HCT116 (cell line): Measurements from ENCODE around the gene MIER2. TPM values are rescaled to one million over a fixed set of nuclear protein-coding genes. Genes with fewer than 3 reads are reported as not detected.

Experiments
- ATAC-seq: fragments of 200-7000 bp; cut with Tn5 transposase; 2 replicates; pipeline ENCODE4 v1.9.1; 2020; ENCODE audit warnings: mild to moderate bottlenecking, moderate library complexity
- BruUV-seq: library from RNA; stranded (reverse); fragments of 400-500 nt; replicated peaks from 2 replicates; lab custom pipeline; 2021; lab: Mats Ljungman, UMichigan
- CTCF ChIA-PET: fragments of 300-600 bp; sonication (Branson Sonifier 250); formaldehyde crosslinking; loops from one replicate; lab custom pipeline; 2021; ENCODE audit warnings: antibody characterized with exemption; lab: Charles Lee
- POLR2A ChIA-PET: fragments of 300-600, 350-600 bp; sonication (Branson Sonifier 250); formaldehyde crosslinking; loops from one replicate; lab custom pipeline; 2021; ENCODE audit warnings: antibody characterized with exemption; lab: Charles Lee
- RAD21 ChIA-PET, 2 experiments: fragments of 300-600 bp; sonication (Branson Sonifier 250); formaldehyde crosslinking; loops; one replicate each; lab custom pipeline; 2023; ENCODE audit warnings: low total read pairs in 2 of 2; ENCODE audit not compliant: uncharacterized antibody in 2 of 2, unreplicated experiment in 2 of 2, low non-redundant PET in 1 of 2; lab: Charles Lee
- DNase-seq: peaks from one replicate; pipeline ENCODE4 v3.0.0-alpha.2; 2010; ENCODE audit warnings: low read depth, low spot score
- H2AFZ ChIP-seq: fragments of 200-600 bp; shearing (Covaris generic), sonication (generic); 2 replicates; pipeline ENCODE4 v1.6.1; 2017; ENCODE audit warnings: low read depth, mixed run types, mixed read lengths, antibody characterized with exemption, low read length; ENCODE audit not compliant: poor library complexity, severe bottlenecking
- H3K27ac ChIP-seq: 2 replicates; pipeline ENCODE4 v1.5.1; 2012; ENCODE audit warnings: low read depth, low read length
- H3K27me3 ChIP-seq: fragments of 200-600 bp; sonication (generic); 2 replicates; pipeline ENCODE4 v1.6.1; 2016; ENCODE audit warnings: mixed run types, low read length, mixed read lengths; ENCODE audit not compliant: insufficient read depth
- H3K36me3 ChIP-seq, 2 experiments: fragments of 200-500 bp in 1 of 2; fragments of 200-600 bp in 1 of 2; sonication (Bioruptor generic) in 1 of 2; sonication (generic) in 1 of 2; 2 replicates each; pipeline versions ENCODE4 v1.5.1 to v1.6.1; 2014 to 2016; ENCODE audit warnings: low read length in 2 of 2, inconsistent platforms in 1 of 2, mixed read lengths in 1 of 2, mixed run types in 1 of 2; ENCODE audit not compliant: insufficient read depth in 2 of 2, control insufficient read depth in 1 of 2
- H3K4me1 ChIP-seq, 2 experiments: fragments of 200-600 bp in 1 of 2; sonication (generic) in 1 of 2; 2 replicates each; pipeline versions ENCODE4 v1.5.1 to v1.6.1; 2012 to 2017; ENCODE audit warnings: low read length in 2 of 2, inconsistent platforms in 1 of 2, mild to moderate bottlenecking in 1 of 2, mixed read lengths in 1 of 2, mixed run types in 1 of 2, moderate library complexity in 1 of 2; ENCODE audit not compliant: insufficient read depth in 2 of 2, control insufficient read depth in 1 of 2
- H3K4me2 ChIP-seq: fragments of 200-600 bp; sonication (generic); 2 replicates; pipeline ENCODE4 v1.6.1; 2017; ENCODE audit warnings: mixed run types, low read length, mixed read lengths
- H3K4me3 ChIP-seq, 2 experiments: fragments of 200-600 bp in 1 of 2; sonication (generic) in 1 of 2; replicated peaks in 1 of 2; 2 replicates each; pipeline ENCODE4 v1.5.1; 2011 to 2016; ENCODE audit warnings: low read length in 2 of 2, control low read depth in 1 of 2, low read depth in 1 of 2, mild to moderate bottlenecking in 1 of 2, mixed read lengths in 1 of 2, mixed run types in 1 of 2
- H3K79me2 ChIP-seq: fragments of 200-600 bp; sonication (generic); 2 replicates; pipeline ENCODE4 v1.6.1; 2017; ENCODE audit warnings: mild to moderate bottlenecking, mixed run types, low read length, moderate library complexity, mixed read lengths; ENCODE audit not compliant: insufficient read depth
- H3K9ac ChIP-seq: fragments of 200-600 bp; sonication (generic); 2 replicates; pipeline ENCODE4 v1.6.1; 2016; ENCODE audit warnings: low read length, mixed read lengths
- H3K9me2 ChIP-seq: fragments of 200-600 bp; sonication (generic), shearing (Covaris generic); 2 replicates; pipeline ENCODE4 v1.6.1; 2017; ENCODE audit warnings: mixed run types, mild to moderate bottlenecking, moderate library complexity; ENCODE audit not compliant: insufficient read depth
- H3K9me3 ChIP-seq, 2 experiments: fragments of 200-500 bp in 1 of 2; fragments of 200-600 bp in 1 of 2; sonication (Bioruptor generic) in 1 of 2; sonication (generic) in 1 of 2; 2 replicates each; pipeline ENCODE4 v1.6.1; 2014 to 2017; ENCODE audit warnings: low read length in 2 of 2, mixed read lengths in 2 of 2, inconsistent platforms in 1 of 2, low read depth in 1 of 2, mild to moderate bottlenecking in 1 of 2, mixed run types in 1 of 2, moderate library complexity in 1 of 2; ENCODE audit not compliant: control insufficient read depth in 1 of 2, insufficient read depth in 1 of 2
- H4K20me1 ChIP-seq: fragments of 200-600 bp; sonication (generic), shearing (Covaris generic); 2 replicates; pipeline ENCODE4 v1.6.1; 2017; ENCODE audit warnings: mixed run types, mild to moderate bottlenecking, moderate library complexity; ENCODE audit not compliant: insufficient read depth
- CBX3 ChIP-seq: IDR thresholded peaks from 2 replicates; pipeline ENCODE4 v1.6.1; 2012; ENCODE audit warnings: low read depth
- CEBPB ChIP-seq: IDR thresholded peaks from 2 replicates; pipeline ENCODE4 v1.6.1; 2012; ENCODE audit warnings: low read depth
- EGR1 ChIP-seq: IDR thresholded peaks from 2 replicates; pipeline ENCODE4 v1.6.1; 2012; ENCODE audit warnings: low read depth
- ELF1 ChIP-seq: IDR thresholded peaks from 2 replicates; pipeline ENCODE4 v1.6.1; 2012; ENCODE audit warnings: low read depth, borderline replicate concordance
- EZH2 ChIP-seq: fragments of 200-600 bp; sonication (generic); IDR thresholded peaks from 2 replicates; pipeline ENCODE4 v1.6.1; 2017; ENCODE audit warnings: antibody characterized with exemption, mixed run types
- EZH2phosphoT487 ChIP-seq: fragments of 200-600 bp; IDR thresholded peaks from 2 replicates; pipeline ENCODE4 v1.6.1; 2018; ENCODE audit warnings: antibody characterized with exemption, borderline replicate concordance
- FOSL1 ChIP-seq: IDR thresholded peaks from 2 replicates; pipeline ENCODE4 v1.6.1; 2012; ENCODE audit warnings: low read depth
- POLR2A ChIP-seq: IDR thresholded peaks from 2 replicates; pipeline ENCODE4 v1.7.0; 2011; ENCODE audit warnings: borderline replicate concordance; ENCODE audit not compliant: insufficient read depth, insufficient read length; ENCODE audit errors: extremely low read depth
- RAD21 ChIP-seq: IDR thresholded peaks from 2 replicates; pipeline ENCODE4 v1.6.1; 2012; ENCODE audit warnings: low read depth, mild to moderate bottlenecking
- SIN3A ChIP-seq: IDR thresholded peaks from 2 replicates; pipeline ENCODE4 v1.6.1; 2012; ENCODE audit warnings: low read depth
- SP1 ChIP-seq: IDR thresholded peaks from 2 replicates; pipeline ENCODE4 v1.6.1; 2012; ENCODE audit warnings: low read depth
- TCF7L2 ChIP-seq: IDR thresholded peaks from 2 replicates; pipeline ENCODE4 v1.7.0; 2011; ENCODE audit warnings: borderline replicate concordance, inconsistent platforms; ENCODE audit not compliant: insufficient read depth, insufficient read length; ENCODE audit errors: extremely low read depth
- ZFX ChIP-seq: fragments of 450-650 bp; IDR thresholded peaks from 2 replicates; pipeline ENCODE4 v1.6.1; 2017
- ZNF274 ChIP-seq: fragments of 200-500 bp; sonication (Bioruptor generic); IDR thresholded peaks from 2 replicates; pipeline ENCODE4 v1.6.1; 2014; ENCODE audit warnings: mild to moderate bottlenecking, low read depth, low read length, inconsistent platforms
- intact Hi-C: fragments of 100-400 bp; cut with micrococcal nuclease; formaldehyde crosslinking; loops from 2 replicates; pipeline ENCODE4 v1.10.0; 2022
- total RNA-seq: library from RNA; stranded (reverse); gene quantifications from one replicate; pipeline ENCODE4 v1.2.1, GENCODE V29; 2021; ENCODE audit not compliant: unreplicated experiment
- TF ChIP-seq, protein P1 (sequence below): IDR thresholded peaks from 2 replicates; pipeline ENCODE4 v1.6.1; 2011; ENCODE audit warnings: mild to moderate bottlenecking, low read length, moderate library complexity; ENCODE audit not compliant: insufficient replicate concordance; ENCODE audit errors: extremely low read depth
- TF ChIP-seq, protein P2 (sequence below): IDR thresholded peaks from 2 replicates; pipeline ENCODE4 v1.6.1; 2012; ENCODE audit warnings: low read depth
- TF ChIP-seq, protein P3 (sequence below), 3 experiments: fragments of 200-600 bp in 1 of 3; sonication (generic) in 1 of 3; IDR thresholded peaks in 2 of 3; conservative IDR thresholded peaks in 1 of 3; 2 replicates each; pipeline ENCODE4 v1.5.1; 2012 to 2017; ENCODE audit warnings: low read depth in 2 of 3, low read length in 2 of 3, antibody characterized with exemption in 1 of 3, borderline replicate concordance in 1 of 3, control low read depth in 1 of 3, mild to moderate bottlenecking in 1 of 3, mixed read lengths in 1 of 3, mixed run types in 1 of 3, moderate library complexity in 1 of 3; ENCODE audit not compliant: insufficient read depth in 1 of 3
- TF ChIP-seq, protein P4 (sequence below): IDR thresholded peaks from 2 replicates; pipeline ENCODE4 v1.6.1; 2012
- TF ChIP-seq, protein P5 (sequence below): IDR thresholded peaks from 2 replicates; pipeline ENCODE4 v1.6.1; 2012

MIER2 gene
- total RNA-seq, 1 experiment from 2014 or later = 41.5 TPM

DNA sequence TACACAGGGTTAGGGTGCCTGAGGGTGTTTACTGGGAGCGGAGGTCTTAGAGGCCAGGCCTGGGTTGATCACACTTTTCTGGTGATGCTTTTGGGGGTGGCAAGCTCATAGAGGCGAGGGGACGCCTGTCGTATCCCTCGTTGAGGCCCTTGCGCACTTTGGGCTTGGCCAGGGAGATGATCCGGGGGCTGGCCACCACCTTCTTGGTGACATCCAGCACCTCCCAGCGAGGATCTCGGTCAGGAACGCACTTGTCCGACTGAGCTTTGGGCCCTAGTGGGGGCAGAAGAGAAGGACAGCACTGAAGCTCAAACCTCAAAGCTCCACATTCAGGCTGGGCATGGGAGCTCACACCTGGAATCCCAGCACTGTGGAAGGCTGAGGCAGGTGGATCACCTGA is 17.6 kb upstream of the MIER2 start:
- BruUV-seq = no TSS peak
- H3K36me3 ChIP-seq = no peaks in the 10 kb centered on the region
- no peaks in the 10 kb centered on the region for H3K9me2 ChIP-seq
- H4K20me1 ChIP-seq = no peaks in the 10 kb centered on the region
- no peak overlapping the region for H3K4me3 ChIP-seq
- no peak overlapping the region for H3K4me2 ChIP-seq
- RAD21 ChIA-PET = no interaction called here
- H3K27me3 ChIP-seq = no peaks in the 10 kb centered on the region
- no peaks in the 10 kb centered on the region for H3K9me3 ChIP-seq
- no peaks in the 10 kb centered on the region for H3K79me2 ChIP-seq
- no peak for DNase-seq
- no peak overlapping the region for H3K9ac ChIP-seq
- no peak overlapping the region for H3K27ac ChIP-seq
- H3K4me1 ChIP-seq = no peaks in the 10 kb centered on the region
- CTCF ChIA-PET = no interaction called here
- H2AFZ ChIP-seq = no peak overlapping the region
- intact Hi-C loops = no loop called here
- TF ChIP-seq CBX3 (no peak), EZH2 (no peak), ELF1 (no peak), SP1 (no peak), CEBPB (no peak), ZFX (no peak), POLR2A (no peak), TCF7L2 (no peak), FOSL1 (no peak), EZH2phosphoT487 (no peak), ZNF274 (no peak), EGR1 (no peak), RAD21 (no peak), SIN3A (no peak)
- TF ChIP-seq, protein P1, sequence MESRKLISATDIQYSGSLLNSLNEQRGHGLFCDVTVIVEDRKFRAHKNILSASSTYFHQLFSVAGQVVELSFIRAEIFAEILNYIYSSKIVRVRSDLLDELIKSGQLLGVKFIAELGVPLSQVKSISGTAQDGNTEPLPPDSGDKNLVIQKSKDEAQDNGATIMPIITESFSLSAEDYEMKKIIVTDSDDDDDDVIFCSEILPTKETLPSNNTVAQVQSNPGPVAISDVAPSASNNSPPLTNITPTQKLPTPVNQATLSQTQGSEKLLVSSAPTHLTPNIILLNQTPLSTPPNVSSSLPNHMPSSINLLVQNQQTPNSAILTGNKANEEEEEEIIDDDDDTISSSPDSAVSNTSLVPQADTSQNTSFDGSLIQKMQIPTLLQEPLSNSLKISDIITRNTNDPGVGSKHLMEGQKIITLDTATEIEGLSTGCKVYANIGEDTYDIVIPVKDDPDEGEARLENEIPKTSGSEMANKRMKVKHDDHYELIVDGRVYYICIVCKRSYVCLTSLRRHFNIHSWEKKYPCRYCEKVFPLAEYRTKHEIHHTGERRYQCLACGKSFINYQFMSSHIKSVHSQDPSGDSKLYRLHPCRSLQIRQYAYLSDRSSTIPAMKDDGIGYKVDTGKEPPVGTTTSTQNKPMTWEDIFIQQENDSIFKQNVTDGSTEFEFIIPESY = no peak
- TF ChIP-seq, protein P2, sequence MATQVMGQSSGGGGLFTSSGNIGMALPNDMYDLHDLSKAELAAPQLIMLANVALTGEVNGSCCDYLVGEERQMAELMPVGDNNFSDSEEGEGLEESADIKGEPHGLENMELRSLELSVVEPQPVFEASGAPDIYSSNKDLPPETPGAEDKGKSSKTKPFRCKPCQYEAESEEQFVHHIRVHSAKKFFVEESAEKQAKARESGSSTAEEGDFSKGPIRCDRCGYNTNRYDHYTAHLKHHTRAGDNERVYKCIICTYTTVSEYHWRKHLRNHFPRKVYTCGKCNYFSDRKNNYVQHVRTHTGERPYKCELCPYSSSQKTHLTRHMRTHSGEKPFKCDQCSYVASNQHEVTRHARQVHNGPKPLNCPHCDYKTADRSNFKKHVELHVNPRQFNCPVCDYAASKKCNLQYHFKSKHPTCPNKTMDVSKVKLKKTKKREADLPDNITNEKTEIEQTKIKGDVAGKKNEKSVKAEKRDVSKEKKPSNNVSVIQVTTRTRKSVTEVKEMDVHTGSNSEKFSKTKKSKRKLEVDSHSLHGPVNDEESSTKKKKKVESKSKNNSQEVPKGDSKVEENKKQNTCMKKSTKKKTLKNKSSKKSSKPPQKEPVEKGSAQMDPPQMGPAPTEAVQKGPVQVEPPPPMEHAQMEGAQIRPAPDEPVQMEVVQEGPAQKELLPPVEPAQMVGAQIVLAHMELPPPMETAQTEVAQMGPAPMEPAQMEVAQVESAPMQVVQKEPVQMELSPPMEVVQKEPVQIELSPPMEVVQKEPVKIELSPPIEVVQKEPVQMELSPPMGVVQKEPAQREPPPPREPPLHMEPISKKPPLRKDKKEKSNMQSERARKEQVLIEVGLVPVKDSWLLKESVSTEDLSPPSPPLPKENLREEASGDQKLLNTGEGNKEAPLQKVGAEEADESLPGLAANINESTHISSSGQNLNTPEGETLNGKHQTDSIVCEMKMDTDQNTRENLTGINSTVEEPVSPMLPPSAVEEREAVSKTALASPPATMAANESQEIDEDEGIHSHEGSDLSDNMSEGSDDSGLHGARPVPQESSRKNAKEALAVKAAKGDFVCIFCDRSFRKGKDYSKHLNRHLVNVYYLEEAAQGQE = no peak
- TF ChIP-seq, protein P3, sequence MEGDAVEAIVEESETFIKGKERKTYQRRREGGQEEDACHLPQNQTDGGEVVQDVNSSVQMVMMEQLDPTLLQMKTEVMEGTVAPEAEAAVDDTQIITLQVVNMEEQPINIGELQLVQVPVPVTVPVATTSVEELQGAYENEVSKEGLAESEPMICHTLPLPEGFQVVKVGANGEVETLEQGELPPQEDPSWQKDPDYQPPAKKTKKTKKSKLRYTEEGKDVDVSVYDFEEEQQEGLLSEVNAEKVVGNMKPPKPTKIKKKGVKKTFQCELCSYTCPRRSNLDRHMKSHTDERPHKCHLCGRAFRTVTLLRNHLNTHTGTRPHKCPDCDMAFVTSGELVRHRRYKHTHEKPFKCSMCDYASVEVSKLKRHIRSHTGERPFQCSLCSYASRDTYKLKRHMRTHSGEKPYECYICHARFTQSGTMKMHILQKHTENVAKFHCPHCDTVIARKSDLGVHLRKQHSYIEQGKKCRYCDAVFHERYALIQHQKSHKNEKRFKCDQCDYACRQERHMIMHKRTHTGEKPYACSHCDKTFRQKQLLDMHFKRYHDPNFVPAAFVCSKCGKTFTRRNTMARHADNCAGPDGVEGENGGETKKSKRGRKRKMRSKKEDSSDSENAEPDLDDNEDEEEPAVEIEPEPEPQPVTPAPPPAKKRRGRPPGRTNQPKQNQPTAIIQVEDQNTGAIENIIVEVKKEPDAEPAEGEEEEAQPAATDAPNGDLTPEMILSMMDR (IDR thresholded peaks at IDR 0.05 in 2 of 3, conservative IDR thresholded peaks at IDR 0.05 in 1 of 3; ENCODE audit: borderline replicate concordance in 1 of 3, insufficient read depth in 1 of 3, low read depth in 2 of 3, low read length in 2 of 3) = no peak
- TF ChIP-seq, protein P4, sequence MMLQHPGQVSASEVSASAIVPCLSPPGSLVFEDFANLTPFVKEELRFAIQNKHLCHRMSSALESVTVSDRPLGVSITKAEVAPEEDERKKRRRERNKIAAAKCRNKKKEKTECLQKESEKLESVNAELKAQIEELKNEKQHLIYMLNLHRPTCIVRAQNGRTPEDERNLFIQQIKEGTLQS = no peak
- TF ChIP-seq, protein P5, sequence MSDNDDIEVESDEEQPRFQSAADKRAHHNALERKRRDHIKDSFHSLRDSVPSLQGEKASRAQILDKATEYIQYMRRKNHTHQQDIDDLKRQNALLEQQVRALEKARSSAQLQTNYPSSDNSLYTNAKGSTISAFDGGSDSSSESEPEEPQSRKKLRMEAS = no peak
- POLR2A ChIA-PET = no interaction called here
- no peak for ATAC-seq
